WI38 (cell line): Measurements from ENCODE around the gene ST3GAL2.
A peak's percentile ranks its signal among the peaks of the same experiment; 100 is the strongest.
"Not testable (repeated sequence)": the region's sequence is repeated elsewhere in the genome, so short reads cannot be mapped to it uniquely, and the experiment has no call there.

ENCODE experiments used
- H3K4me3 ChIP-seq: 2 replicates; pipeline ENCODE4 v1.5.1; 2011; ENCODE audit warnings: low read depth, mild to moderate bottlenecking, control low read depth, low read length
- CTCF ChIP-seq: IDR thresholded peaks from 2 replicates; pipeline ENCODE4 v1.5.1; 2012; ENCODE audit warnings: low read depth, mild to moderate bottlenecking, control low read depth, low read length

The ST3GAL2 gene

GRCh38 chr16:70453892-70454221 lies 15.0 kb upstream of the ST3GAL2 start:
- H3K4me3 ChIP-seq = peak overlapping the region; percentile 94
- TF ChIP-seq CTCF = no peak

GRCh38 chr16:70453117-70453891 lies 14.4 kb upstream of the ST3GAL2 start:
- peak overlapping the region; percentile 94 for H3K4me3 ChIP-seq
- TF ChIP-seq CTCF = no peak

DNA sequence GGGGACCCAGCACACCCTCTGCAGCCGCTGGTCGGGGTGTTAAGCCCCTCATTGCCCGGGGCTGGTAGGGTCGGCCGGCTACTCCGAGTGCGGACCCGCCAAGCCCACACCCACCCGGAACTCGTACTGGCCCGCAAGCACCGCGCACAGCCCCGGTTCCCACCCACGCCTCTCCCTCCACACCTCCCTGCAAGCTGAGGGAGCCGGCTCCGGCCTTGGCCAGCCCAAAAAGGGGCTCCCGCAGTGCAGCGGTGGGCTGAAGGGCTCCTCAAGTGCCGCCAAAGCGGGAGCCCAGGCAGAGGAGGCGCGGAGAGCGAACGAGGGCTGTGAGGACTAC lies 12.1 kb upstream of the ST3GAL2 start:
- not testable (repeated sequence) for H3K4me3 ChIP-seq

DNA sequence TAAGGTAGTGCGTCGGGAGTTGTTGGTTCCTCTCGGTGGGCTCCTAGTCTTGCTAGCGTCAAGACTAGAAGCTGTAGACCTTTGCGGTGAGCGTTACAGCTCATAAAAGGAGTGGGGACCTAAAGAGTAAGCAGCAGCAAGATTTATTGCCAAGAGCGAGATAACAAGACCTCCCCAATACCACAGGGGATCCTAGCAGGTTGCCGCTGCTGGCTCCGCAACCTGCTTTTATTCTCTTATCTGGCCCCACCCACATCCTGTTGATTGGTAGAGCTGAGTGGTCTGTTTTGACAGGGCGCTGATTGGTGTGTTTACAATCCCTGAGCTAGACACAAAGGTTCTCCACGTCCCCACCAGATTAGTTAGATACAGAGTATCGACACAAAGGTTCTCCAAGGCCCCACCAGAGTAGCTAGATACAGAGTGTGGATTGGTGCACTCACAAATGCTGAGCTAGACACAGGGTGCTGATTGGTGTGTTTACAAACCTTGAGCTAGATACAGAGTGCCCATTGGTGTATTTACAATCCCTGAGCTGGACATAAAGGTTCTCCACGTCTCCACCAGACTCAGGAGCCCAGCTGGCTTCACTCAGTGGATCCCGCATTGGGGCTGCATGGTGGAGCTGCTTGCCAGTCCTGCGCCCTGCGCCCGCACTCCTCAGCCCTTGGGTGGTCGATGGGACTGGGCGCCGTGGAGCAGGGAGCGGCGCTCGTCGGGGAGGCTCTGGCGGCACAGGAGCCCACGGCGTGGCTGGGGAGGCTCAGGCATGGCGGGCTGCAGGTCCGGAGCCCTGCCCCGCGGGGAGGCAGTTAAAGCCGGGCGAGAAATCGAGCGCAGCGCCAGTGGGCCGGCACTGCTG lies 11.5 kb upstream of the ST3GAL2 start:
- H3K4me3 ChIP-seq = not testable (repeated sequence)

DNA sequence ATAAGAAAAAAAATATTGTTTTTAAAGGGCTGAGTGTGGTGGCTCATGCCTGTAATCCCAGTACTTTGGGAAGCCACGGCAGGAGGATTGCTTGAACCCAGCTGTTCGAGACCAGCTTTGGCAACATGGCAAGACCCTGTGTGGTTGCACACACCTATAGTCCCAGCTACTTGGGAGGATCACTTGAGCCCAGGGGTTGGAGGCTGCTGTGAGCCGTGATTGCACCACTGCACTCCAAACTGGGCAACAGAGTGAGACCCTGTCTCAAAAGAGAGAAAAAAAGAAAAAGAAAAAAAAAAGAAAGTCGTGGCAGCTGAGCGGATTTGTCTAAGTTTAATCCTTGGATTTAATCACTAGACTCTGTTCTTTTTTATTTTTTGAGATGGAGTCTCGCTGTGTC lies 9.2 kb upstream of the ST3GAL2 start:
- no peak for TF ChIP-seq CTCF
- H3K4me3 ChIP-seq = no peak overlapping the region

DNA sequence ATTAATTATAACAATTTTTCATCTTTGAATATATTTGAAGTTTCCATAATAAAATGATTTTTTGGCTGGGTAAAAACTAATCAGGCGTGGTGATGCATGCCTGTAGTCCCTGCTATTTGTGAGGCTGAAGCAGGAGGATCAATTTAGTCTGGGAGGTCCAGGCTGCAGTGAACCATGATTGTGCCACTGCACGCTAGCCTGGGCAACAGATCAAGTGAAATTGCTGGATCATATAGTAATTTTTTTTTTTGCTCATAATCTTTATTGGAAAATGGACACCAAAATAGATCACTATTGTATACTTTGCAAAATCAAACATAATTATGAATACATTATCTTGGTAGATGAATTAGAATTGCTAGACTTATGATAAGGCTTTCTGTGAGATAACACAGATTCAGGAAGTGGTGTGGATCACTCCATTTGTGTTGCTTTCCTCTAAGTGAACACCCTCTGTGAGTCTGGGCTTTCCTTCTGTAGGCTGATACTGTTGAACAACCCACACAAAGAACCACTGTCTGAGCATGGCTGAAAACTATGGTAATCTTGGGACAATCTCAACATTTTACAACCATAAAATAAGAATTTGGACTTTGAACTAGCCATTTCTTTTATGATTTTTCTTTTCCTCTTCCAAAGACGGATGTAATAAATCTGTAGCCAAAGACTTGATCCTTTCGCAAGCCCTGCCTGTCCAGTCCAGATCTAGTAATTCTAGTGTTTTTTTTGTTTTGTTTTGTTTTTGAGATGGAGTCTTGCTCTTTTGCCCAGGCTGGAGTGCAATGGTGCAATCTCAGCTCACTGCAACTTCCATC lies 5.6 kb upstream of the ST3GAL2 start:
- no peak overlapping the region for H3K4me3 ChIP-seq
- no peak for TF ChIP-seq CTCF

GRCh38 chr16:70442344-70442743 lies 3.4 kb upstream of the ST3GAL2 start:
- no peak overlapping the region for H3K4me3 ChIP-seq
- TF ChIP-seq CTCF = no peak

GRCh38 chr16:70441406-70441990 lies 2.6 kb upstream of the ST3GAL2 start:
- TF ChIP-seq CTCF = no peak

More at GRCh38 chr16:70441406-70441990, 2.6 kb upstream of the ST3GAL2 start:
- H3K4me3 ChIP-seq = no peak overlapping the region
